Measurements from ENCODE around the gene MGAT4C. TPM values are rescaled to one million over a fixed set of nuclear protein-coding genes. Genes with fewer than 3 reads are reported as not detected.

Gene MGAT4C
- total and polyA plus RNA-seq, 2 experiments from 2014 or later, result 2.9 to 4.8 TPM

GRCh38 chr12:86196465-86196864, 59.7 kb downstream of the MGAT4C start:
- Histone ChIP-seq H3K9me2 (replicated peaks; ENCODE audit: insufficient read depth) (no peaks in the 10 kb centered on the region), H3K36me3 (replicated peaks; ENCODE audit: insufficient read depth, low read depth) (no peaks in the 10 kb centered on the region), H4K20me1 (ENCODE audit: insufficient read depth, poor library complexity, severe bottlenecking) (no peaks in the 10 kb centered on the region), H3K27me3 (no peaks in the 10 kb centered on the region), H3K4me1 (ENCODE audit: insufficient read depth) (no peaks in the 10 kb centered on the region), H2AFZ (no peak overlapping the region), H3K9me3 (ENCODE audit: low read depth) (no peaks in the 10 kb centered on the region), H3K27ac (no peak overlapping the region), H3K79me2 (no peaks in the 10 kb centered on the region), H3K4me2 (no peak overlapping the region), H3K4me3 (no peak overlapping the region)
- no peak for TF ChIP-seq CTCF (IDR thresholded peaks at IDR 0.05; ENCODE audit: poor library complexity)
- 63% methylated on average over 1 of the region's 1 CpG for WGBS (ENCODE audit: low lambda C conversion rate, missing lambda C conversion rate)
- DNase-seq (ENCODE audit: low spot score), result no peak

GRCh38 chr12:86194721-86195120, 61.5 kb downstream of the MGAT4C start:
- Histone ChIP-seq H3K27ac (no peak overlapping the region), H3K4me3 (no peak overlapping the region), H3K4me1 (ENCODE audit: insufficient read depth) (no peaks in the 10 kb centered on the region), H3K9me2 (replicated peaks; ENCODE audit: insufficient read depth) (no peaks in the 10 kb centered on the region), H2AFZ (no peak overlapping the region), H3K79me2 (no peaks in the 10 kb centered on the region), H3K4me2 (no peak overlapping the region), H3K36me3 (replicated peaks; ENCODE audit: insufficient read depth, low read depth) (no peaks in the 10 kb centered on the region), H3K27me3 (no peaks in the 10 kb centered on the region), H4K20me1 (ENCODE audit: insufficient read depth, poor library complexity, severe bottlenecking) (no peaks in the 10 kb centered on the region), H3K9me3 (ENCODE audit: low read depth) (no peaks in the 10 kb centered on the region)
- no peak for DNase-seq (ENCODE audit: low spot score)
- 89% methylated on average over 2 of the region's 2 CpGs for WGBS (ENCODE audit: low lambda C conversion rate, missing lambda C conversion rate)
- TF ChIP-seq EZH2 (IDR thresholded peaks at IDR 0.05; ENCODE audit: borderline replicate concordance) (no peak), EZH2phosphoT487 (IDR thresholded peaks at IDR 0.05; ENCODE audit: low read depth, severe bottlenecking, unreplicated experiment) (no peak), CTCF (IDR thresholded peaks at IDR 0.05; ENCODE audit: poor library complexity) (no peak)

- H3K36me3 ChIP-seq (replicated peaks; ENCODE audit: insufficient read depth, low read depth), result no peaks in the 10 kb centered on the region
- WGBS (ENCODE audit: low lambda C conversion rate, missing lambda C conversion rate), result 59% methylated on average over 1 of the region's 1 CpG
- H3K4me2 ChIP-seq, result no peak overlapping the region
- H3K27ac ChIP-seq, result no peak overlapping the region
- H3K27me3 ChIP-seq, result no peaks in the 10 kb centered on the region
- TF ChIP-seq EZH2 (IDR thresholded peaks at IDR 0.05; ENCODE audit: borderline replicate concordance) (no peak), CTCF (IDR thresholded peaks at IDR 0.05; ENCODE audit: poor library complexity) (no peak), EZH2phosphoT487 (IDR thresholded peaks at IDR 0.05; ENCODE audit: low read depth, severe bottlenecking, unreplicated experiment) (no peak)
- no peaks in the 10 kb centered on the region for H3K79me2 ChIP-seq
- H3K4me3 ChIP-seq, result no peak overlapping the region
- H4K20me1 ChIP-seq (ENCODE audit: insufficient read depth, poor library complexity, severe bottlenecking), result no peaks in the 10 kb centered on the region
- no peaks in the 10 kb centered on the region for H3K4me1 ChIP-seq (ENCODE audit: insufficient read depth)
- H2AFZ ChIP-seq, result no peak overlapping the region
- no peaks in the 10 kb centered on the region for H3K9me2 ChIP-seq (replicated peaks; ENCODE audit: insufficient read depth)
- DNase-seq (ENCODE audit: low spot score), result no peak
- H3K9me3 ChIP-seq (ENCODE audit: low read depth), result no peaks in the 10 kb centered on the region
Measured at GRCh38 chr12:86193931-86194330, 62.3 kb downstream of the MGAT4C start.

- no peaks in the 10 kb centered on the region for H3K79me2 ChIP-seq
- no peak overlapping the region for H2AFZ ChIP-seq
- no peaks in the 10 kb centered on the region for H3K4me1 ChIP-seq (ENCODE audit: insufficient read depth)
- H3K9me3 ChIP-seq (ENCODE audit: low read depth), result no peaks in the 10 kb centered on the region
- no peak for DNase-seq (ENCODE audit: low spot score)
- H3K27ac ChIP-seq, result no peak overlapping the region
- no peak overlapping the region for H3K4me3 ChIP-seq
- WGBS (ENCODE audit: low lambda C conversion rate, missing lambda C conversion rate), result 78% methylated on average over 1 of the region's 1 CpG
- no peaks in the 10 kb centered on the region for H3K27me3 ChIP-seq
- no peaks in the 10 kb centered on the region for H4K20me1 ChIP-seq (ENCODE audit: insufficient read depth, poor library complexity, severe bottlenecking)
- no peak overlapping the region for H3K4me2 ChIP-seq
- no peaks in the 10 kb centered on the region for H3K36me3 ChIP-seq (replicated peaks; ENCODE audit: insufficient read depth, low read depth)
- TF ChIP-seq CTCF (IDR thresholded peaks at IDR 0.05; ENCODE audit: poor library complexity) (no peak), EZH2 (IDR thresholded peaks at IDR 0.05; ENCODE audit: borderline replicate concordance) (no peak), EZH2phosphoT487 (IDR thresholded peaks at IDR 0.05; ENCODE audit: low read depth, severe bottlenecking, unreplicated experiment) (no peak)
- H3K9me2 ChIP-seq (replicated peaks; ENCODE audit: insufficient read depth), result no peaks in the 10 kb centered on the region
Measured at GRCh38 chr12:86188226-86188625, 68.0 kb downstream of the MGAT4C start.

Measured in hepatocyte (in vitro differentiated cells).